K562 (cell line): ENCODE results near the gene SHROOM3. TPM values are rescaled to one million over a fixed set of nuclear protein-coding genes. Genes with fewer than 3 reads are reported as not detected.
A peak's percentile ranks its signal among the peaks of the same experiment; 100 is the strongest.

Source experiments
- ATAC-seq: fragments of 200-7000 bp; cut with Tn5 transposase; 3 replicates; pipeline ENCODE4 v1.9.1; 2020; ENCODE audit warnings: moderate library complexity
- BruUV-seq: library from RNA; stranded (reverse); fragments of 400-500 nt; replicated peaks from 2 replicates; lab custom pipeline; 2021; lab: Mats Ljungman, UMichigan
- CTCF ChIA-PET: fragments of 300-600 bp; formaldehyde crosslinking; extraction: SDS; loops from one replicate; lab custom pipeline; 2021; ENCODE audit warnings: low intra/inter-chr PET ratio; lab: Yijun Ruan, JAX
- POLR2A ChIA-PET: fragments of 300-600, 350-650 bp; sonication (Branson Sonifier 250); formaldehyde crosslinking; extraction: SDS; loops from one replicate; lab custom pipeline; 2021; ENCODE audit warnings: antibody characterized with exemption, inconsistent platforms; lab: Yijun Ruan, JAX
- DNase-seq, 4 experiments: peaks; one replicate each; pipeline versions ENCODE4 v3.0.0 to v3.0.0-alpha.2; 2011 to 2018; ENCODE audit warnings: low spot score in 3 of 4, mixed read lengths in 3 of 4; ENCODE audit errors: extremely low read depth in 1 of 4
- FAIRE-seq: peaks from 2 replicates; lab custom pipeline; 2011; peaks lifted over from hg19 to GRCh38; lab: Jason Lieb, UNC
- H2AFZ ChIP-seq: 2 replicates; pipeline ENCODE4 v1.6.0; 2011; ENCODE audit warnings: low read depth, low read length, control low read depth, inconsistent platforms
- H3K27ac ChIP-seq: fragments of 200-600 bp; 3 replicates; pipeline ENCODE4 v1.8.0; 2011; ENCODE audit warnings: low read depth, mild to moderate bottlenecking, control low read depth, inconsistent platforms, low read length, moderate library complexity, mixed read lengths; ENCODE audit errors: extremely low read depth
- H3K27me3 ChIP-seq, 2 experiments: fragments of 300-600 bp in 1 of 2; 2 replicates in 1 of 2; 3 replicates in 1 of 2; pipeline versions ENCODE4 v1.6.0 to v1.8.0; 2011; ENCODE audit warnings: inconsistent platforms in 2 of 2, low read length in 2 of 2, mild to moderate bottlenecking in 1 of 2, mixed read lengths in 1 of 2, moderate library complexity in 1 of 2; ENCODE audit not compliant: control insufficient read depth in 2 of 2, insufficient read depth in 2 of 2
- H3K36me3 ChIP-seq: fragments of 300-600 bp; 3 replicates; pipeline ENCODE4 v1.8.0; 2011; ENCODE audit warnings: mild to moderate bottlenecking, low read length, inconsistent platforms; ENCODE audit not compliant: control insufficient read depth, insufficient read depth
- H3K4me1 ChIP-seq, 2 experiments: fragments of 200-600 bp in 1 of 2; replicated peaks in 1 of 2; 2 replicates in 1 of 2; 3 replicates in 1 of 2; pipeline versions ENCODE4 v1.5.1 to v1.8.0; 2011; ENCODE audit warnings: inconsistent platforms in 2 of 2, low read length in 2 of 2, mild to moderate bottlenecking in 1 of 2, mixed read lengths in 1 of 2, moderate library complexity in 1 of 2; ENCODE audit not compliant: control insufficient read depth in 2 of 2, insufficient read depth in 2 of 2
- H3K4me2 ChIP-seq: 2 replicates; pipeline ENCODE4 v1.6.1; 2011; ENCODE audit warnings: low read length, control low read depth, inconsistent platforms, mixed read lengths; ENCODE audit not compliant: insufficient read depth
- H3K4me3 ChIP-seq: fragments of 200-600 bp; sonication (generic), shearing (Covaris generic); 2 replicates; pipeline ENCODE4 v1.5.1; 2016; ENCODE audit warnings: control low read depth, inconsistent platforms
- H3K79me2 ChIP-seq: fragments of 200-600 bp; 3 replicates; pipeline ENCODE4 v1.8.0; 2011; ENCODE audit warnings: low read length, inconsistent platforms; ENCODE audit not compliant: control insufficient read depth, insufficient read depth
- H3K9ac ChIP-seq, 2 experiments: 2 replicates each; pipeline versions ENCODE4 v1.6.0 to v1.6.1; 2011; ENCODE audit warnings: low read depth in 2 of 2, low read length in 2 of 2, control low read depth in 1 of 2, inconsistent platforms in 1 of 2, mild to moderate bottlenecking in 1 of 2, mixed read lengths in 1 of 2; ENCODE audit not compliant: insufficient read depth in 1 of 2
- H3K9me1 ChIP-seq: one replicate; pipeline ENCODE4 v1.6.0; 2011; ENCODE audit warnings: inconsistent platforms, mild to moderate bottlenecking, low read length, moderate library complexity; ENCODE audit not compliant: control insufficient read depth, insufficient read depth
- H3K9me3 ChIP-seq: replicated peaks from 2 replicates; pipeline ENCODE4 v1.5.1; 2011; ENCODE audit warnings: low read depth, low read length, inconsistent platforms; ENCODE audit not compliant: control insufficient read depth, insufficient read depth
- H4K20me1 ChIP-seq: replicated peaks from 2 replicates; pipeline ENCODE4 v1.6.1; 2011; ENCODE audit warnings: low read length, inconsistent platforms, mixed read lengths; ENCODE audit not compliant: control insufficient read depth, insufficient read depth
- CEBPG ChIP-seq, 3 experiments: fragments of 200-800 bp in 1 of 3; sonication (Bioruptor generic) in 1 of 3; sonication (generic) in 1 of 3; formaldehyde crosslinking in 1 of 3; IDR thresholded peaks in 2 of 3; conservative IDR thresholded peaks in 1 of 3; 2 replicates each; pipeline versions ENCODE4 v1.6.1 to v1.8.0; 2016 to 2022; ENCODE audit warnings: missing compliant biosample characterization in 2 of 3, missing genetic modification characterization in 2 of 3, mild to moderate bottlenecking in 1 of 3, missing genetic modification reagents in 1 of 3
- DNMT1 ChIP-seq: fragments of 450-650 bp; IDR thresholded peaks from 2 replicates; pipeline ENCODE4 v1.6.1; 2016; ENCODE audit warnings: antibody characterized with exemption, mild to moderate bottlenecking
- KAT8 ChIP-seq: fragments of 450-650 bp; IDR thresholded peaks from 2 replicates; pipeline ENCODE4 v1.6.1; 2016; ENCODE audit warnings: low read depth, mild to moderate bottlenecking
- MAFG ChIP-seq: fragments of 450-650 bp; conservative IDR thresholded peaks from 2 replicates; pipeline ENCODE4 v1.6.1; 2016; ENCODE audit warnings: missing genetic modification characterization, missing compliant biosample characterization
- MTA1 ChIP-seq: fragments of 450-650 bp; IDR thresholded peaks from 2 replicates; pipeline ENCODE4 v1.6.1; 2017; ENCODE audit warnings: borderline replicate concordance
- MYNN ChIP-seq, 2 experiments: sonication (generic); formaldehyde crosslinking in 1 of 2; IDR thresholded peaks; 2 replicates each; pipeline versions ENCODE4 v1.5.0 to v1.6.1; 2016 to 2020; ENCODE audit warnings: antibody characterized with exemption in 1 of 2, missing genetic modification reagents in 1 of 2
- PHB ChIP-seq: fragments of 250-450 bp; sonication (Bioruptor Pico); IDR thresholded peaks from 2 replicates; pipeline ENCODE4 v1.5.0; 2021
- SMAD1 ChIP-seq: fragments of 150-350 bp; IDR thresholded peaks from 2 replicates; pipeline ENCODE4 v1.6.1; 2014; ENCODE audit warnings: low read length, low read depth; ENCODE audit not compliant: partially characterized antibody
- WHSC1 ChIP-seq: IDR thresholded peaks from one replicate; pipeline ENCODE4 v1.6.1; 2012; ENCODE audit warnings: low read length, control low read depth, inconsistent platforms
- XRCC5 ChIP-seq: fragments of 200-400 bp; formaldehyde crosslinking; IDR thresholded peaks from 2 replicates; pipeline ENCODE4 v1.6.1; 2017; ENCODE audit warnings: low read depth, mild to moderate bottlenecking, low read length
- ZFP1 ChIP-seq: fragments of 450-650 bp; formaldehyde crosslinking; IDR thresholded peaks from 2 replicates; pipeline ENCODE4 v1.4.0; 2020; ENCODE audit warnings: mild to moderate bottlenecking, mixed read lengths
- ZNF134 ChIP-seq: fragments of 250-450 bp; sonication (Bioruptor Pico); conservative IDR thresholded peaks from 2 replicates; pipeline ENCODE4 v1.4.0; 2020
- ZNF174 ChIP-seq: fragments of 250-450 bp; sonication (Bioruptor Pico); IDR thresholded peaks from 2 replicates; pipeline ENCODE4 v1.4.0; 2020; ENCODE audit warnings: mild to moderate bottlenecking
- ZNF311 ChIP-seq: fragments of 250-450 bp; sonication (Bioruptor Pico); IDR thresholded peaks from 2 replicates; pipeline ENCODE4 v1.4.0; 2020; ENCODE audit warnings: mild to moderate bottlenecking, moderate library complexity
- ZNF316 ChIP-seq: fragments of 450-650 bp; IDR thresholded peaks from 2 replicates; pipeline ENCODE4 v1.6.1; 2016
- ZNF699 ChIP-seq: fragments of 250-450 bp; sonication (Bioruptor Pico); IDR thresholded peaks from 2 replicates; pipeline ENCODE4 v1.8.0; 2021; ENCODE audit warnings: mild to moderate bottlenecking, moderate library complexity; ENCODE audit not compliant: insufficient replicate concordance
- WGBS: fragments of 100-300 bp; shearing (Covaris generic); methylation state at CpG from one replicate; pipeline ENCODE4 v1.1.6; 2016; ENCODE audit warnings: low coverage, mixed read lengths; ENCODE audit not compliant: insufficient coverage; ENCODE audit errors: missing lambda C conversion rate; 5-methylcytosine and 5-hydroxymethylcytosine counted together
- in situ Hi-C: fragments of 300-500 bp; cut with MboI; formaldehyde crosslinking; loops from 4 replicates; pipeline ENCODE4 v1.15.0; 2018; ENCODE audit warnings: inconsistent platforms, mixed read lengths
- intact Hi-C: fragments of 100-400 bp; cut with micrococcal nuclease; formaldehyde crosslinking; loops from 2 replicates; pipeline ENCODE4 v1.14.2; 2022
- polyA plus RNA-seq, 8 experiments: library from polyadenylated mRNA; depleted of rRNA in 4 of 8; stranded (reverse) in 5 of 8; unstranded in 3 of 8; fragments of >200 nt; fragmentation: Nextera tagmentation in 2 of 8; fragmentation: Illumina TruSeq in 1 of 8; extraction: Ambion mirVana in 2 of 8; extraction: Trizol in 1 of 8; gene quantifications; 2 replicates each; pipeline versions ENCODE4 v1.2.1 to v1.2.3, GENCODE V29; 2011 to 2014; ENCODE audit warnings: inconsistent platforms in 1 of 8, missing spikeins in 1 of 8
- total RNA-seq, 7 experiments: library from RNA; depleted of rRNA in 6 of 7; stranded (reverse); fragments of >200 nt in 6 of 7; fragmentation: Illumina TruSeq in 2 of 7; extraction: Trizol in 2 of 7; gene quantifications; 2 replicates each; pipeline versions ENCODE4 v1.2.1 to v1.2.3, GENCODE V29; 2011 to 2021; ENCODE audit warnings: low replicate concordance in 1 of 7
- TF ChIP-seq, protein P1 (sequence below): fragments of 250-450 bp; sonication (Bioruptor Pico); IDR thresholded peaks from 2 replicates; pipeline ENCODE4 v1.4.0; 2020; ENCODE audit warnings: mild to moderate bottlenecking, moderate library complexity
- TF ChIP-seq, protein P2 (sequence below): fragments of 250-450 bp; sonication (Bioruptor Pico); IDR thresholded peaks from 2 replicates; pipeline ENCODE4 v1.6.1; 2021; ENCODE audit warnings: mild to moderate bottlenecking
- TF ChIP-seq, protein P3 (sequence below), 2 experiments: fragments of 450-650 bp in 1 of 2; sonication (generic) in 1 of 2; formaldehyde crosslinking in 1 of 2; IDR thresholded peaks in 1 of 2; conservative IDR thresholded peaks in 1 of 2; 2 replicates each; pipeline versions ENCODE4 v1.6.1 to v1.8.1; 2016 to 2023; ENCODE audit warnings: mild to moderate bottlenecking in 2 of 2, moderate library complexity in 2 of 2, inconsistent platforms in 1 of 2, missing genetic modification reagents in 1 of 2

Gene SHROOM3
- total and polyA plus RNA-seq, 9 of the 15 experiments (the other 6 are each of a cell fraction or from before 2014, with no cell fraction given) = 0.01 to 0.07 TPM; not detected in 7

DNA sequence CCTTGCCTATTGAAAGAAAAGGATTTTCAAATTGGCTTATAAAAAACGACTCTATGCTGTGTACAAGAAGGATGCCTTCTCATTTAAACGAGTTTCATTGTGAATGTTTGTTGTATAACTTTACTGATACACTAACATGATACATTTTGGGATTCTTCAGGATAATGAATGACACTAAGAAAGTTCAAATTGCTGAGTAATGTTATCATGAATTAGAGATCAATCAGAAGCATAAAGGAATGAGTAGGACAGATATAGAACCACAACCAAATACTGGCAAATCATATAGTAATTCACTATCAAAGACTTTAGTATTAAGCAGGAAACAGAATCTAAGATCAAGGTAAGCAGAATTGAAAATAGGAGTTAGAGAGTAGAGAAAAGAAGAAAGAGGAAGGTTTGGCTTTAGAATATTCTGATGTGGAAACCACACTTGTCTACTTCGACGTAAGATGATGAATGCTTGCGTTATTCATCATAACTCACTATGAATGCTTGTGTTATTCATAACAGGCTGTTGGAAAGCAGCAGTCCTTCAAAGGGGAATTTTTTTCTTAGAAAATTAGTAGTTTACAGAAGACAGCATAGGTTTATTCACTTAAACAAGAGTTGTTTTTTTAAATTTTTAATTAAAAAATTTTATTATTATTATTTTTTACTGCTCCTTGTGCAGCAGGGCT lies 27.4 kb upstream of the SHROOM3 start:
- no peaks in the 10 kb centered on the region for H3K4me1 ChIP-seq
- H3K36me3 ChIP-seq = no peaks in the 10 kb centered on the region
- peaks cover 0 to 5% of the 10 kb centered on the region in 2 experiments; a peak in 1 of 5 replicates for H3K27me3 ChIP-seq
- intact Hi-C loops (no loop called here), in situ Hi-C loops (no loop called here)
- POLR2A ChIA-PET = no interaction called here
- DNase-seq (no peak), FAIRE-seq (no peak), ATAC-seq (no peak)
- CTCF ChIA-PET = no interaction called here
- no peaks in the 10 kb centered on the region for H3K9me3 ChIP-seq
- no peak overlapping the region for H3K27ac ChIP-seq
- H3K79me2 ChIP-seq = no peaks in the 10 kb centered on the region
- H3K9me1 ChIP-seq = no peaks in the 10 kb centered on the region
- H4K20me1 ChIP-seq = no peaks in the 10 kb centered on the region
- 23% methylated on average over 4 of the region's 5 CpGs for WGBS
- no TSS peak for BruUV-seq
- H3K9ac ChIP-seq = no peak overlapping the region
- H3K4me3 ChIP-seq = no peak overlapping the region
- H2AFZ ChIP-seq = no peak overlapping the region
- no peak overlapping the region for H3K4me2 ChIP-seq
- no peak for TF ChIP-seq ZNF311
- no peak for TF ChIP-seq ZFP1 (CRISPR knock-in tag)
- no peak for TF ChIP-seq DNMT1
- peak; percentile 38; the same call in 1 of the 2 replicates for TF ChIP-seq MAFG
- TF ChIP-seq ZNF699 (CRISPR knock-in tag) = no peak
- TF ChIP-seq ZNF174 (CRISPR knock-in tag) = no peak
- peak; percentile 73 for TF ChIP-seq ZNF316
- TF ChIP-seq CEBPG (CRISPR knock-in tag; IDR thresholded peaks at IDR 0.05) = no peak
- TF ChIP-seq CEBPG (tag; conservative IDR thresholded peaks at IDR 0.05 in 1 of 2, IDR thresholded peaks at IDR 0.05 in 1 of 2) = no peak
- TF ChIP-seq PHB (CRISPR knock-in tag) = no peak
- TF ChIP-seq WHSC1 = no peak
- no peak for TF ChIP-seq KAT8
- TF ChIP-seq, protein P1, sequence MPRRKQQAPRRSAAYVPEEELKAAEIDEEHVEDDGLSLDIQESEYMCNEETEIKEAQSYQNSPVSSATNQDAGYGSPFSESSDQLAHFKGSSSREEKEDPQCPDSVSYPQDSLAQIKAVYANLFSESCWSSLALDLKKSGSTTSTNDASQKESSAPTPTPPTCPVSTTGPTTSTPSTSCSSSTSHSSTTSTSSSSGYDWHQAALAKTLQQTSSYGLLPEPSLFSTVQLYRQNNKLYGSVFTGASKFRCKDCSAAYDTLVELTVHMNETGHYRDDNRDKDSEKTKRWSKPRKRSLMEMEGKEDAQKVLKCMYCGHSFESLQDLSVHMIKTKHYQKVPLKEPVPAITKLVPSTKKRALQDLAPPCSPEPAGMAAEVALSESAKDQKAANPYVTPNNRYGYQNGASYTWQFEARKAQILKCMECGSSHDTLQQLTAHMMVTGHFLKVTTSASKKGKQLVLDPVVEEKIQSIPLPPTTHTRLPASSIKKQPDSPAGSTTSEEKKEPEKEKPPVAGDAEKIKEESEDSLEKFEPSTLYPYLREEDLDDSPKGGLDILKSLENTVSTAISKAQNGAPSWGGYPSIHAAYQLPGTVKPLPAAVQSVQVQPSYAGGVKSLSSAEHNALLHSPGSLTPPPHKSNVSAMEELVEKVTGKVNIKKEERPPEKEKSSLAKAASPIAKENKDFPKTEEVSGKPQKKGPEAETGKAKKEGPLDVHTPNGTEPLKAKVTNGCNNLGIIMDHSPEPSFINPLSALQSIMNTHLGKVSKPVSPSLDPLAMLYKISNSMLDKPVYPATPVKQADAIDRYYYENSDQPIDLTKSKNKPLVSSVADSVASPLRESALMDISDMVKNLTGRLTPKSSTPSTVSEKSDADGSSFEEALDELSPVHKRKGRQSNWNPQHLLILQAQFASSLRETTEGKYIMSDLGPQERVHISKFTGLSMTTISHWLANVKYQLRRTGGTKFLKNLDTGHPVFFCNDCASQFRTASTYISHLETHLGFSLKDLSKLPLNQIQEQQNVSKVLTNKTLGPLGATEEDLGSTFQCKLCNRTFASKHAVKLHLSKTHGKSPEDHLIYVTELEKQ (CRISPR knock-in tag) = no peak
- no peak for TF ChIP-seq SMAD1
- TF ChIP-seq XRCC5 = no peak
- TF ChIP-seq, protein P2, sequence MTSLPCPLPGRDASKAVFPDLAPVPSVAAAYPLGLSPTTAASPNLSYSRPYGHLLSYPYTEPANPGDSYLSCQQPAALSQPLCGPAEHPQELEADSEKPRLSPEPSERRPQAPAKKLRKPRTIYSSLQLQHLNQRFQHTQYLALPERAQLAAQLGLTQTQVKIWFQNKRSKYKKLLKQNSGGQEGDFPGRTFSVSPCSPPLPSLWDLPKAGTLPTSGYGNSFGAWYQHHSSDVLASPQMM = no peak
- TF ChIP-seq MYNN (IDR thresholded peaks at IDR 0.05) = no peak
- TF ChIP-seq MYNN (CRISPR knock-in tag; IDR thresholded peaks at IDR 0.05) = no peak
- TF ChIP-seq MTA1 = no peak
- TF ChIP-seq, protein P3, sequence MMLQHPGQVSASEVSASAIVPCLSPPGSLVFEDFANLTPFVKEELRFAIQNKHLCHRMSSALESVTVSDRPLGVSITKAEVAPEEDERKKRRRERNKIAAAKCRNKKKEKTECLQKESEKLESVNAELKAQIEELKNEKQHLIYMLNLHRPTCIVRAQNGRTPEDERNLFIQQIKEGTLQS (IDR thresholded peaks at IDR 0.05) = no peak
- TF ChIP-seq, protein P3 (CRISPR knock-in tag; conservative IDR thresholded peaks at IDR 0.05) = no peak
- TF ChIP-seq ZNF134 (CRISPR knock-in tag) = no peak
